Measurements from ENCODE around the gene GNB3.
A peak's percentile ranks its signal among the peaks of the same experiment; 100 is the strongest.

GNB3 gene

GRCh38 chr12:6840761-6841515 lies at the start of gene GNB3:
GNB3 (plus strand) TSS chr12:6840925; CDS start chr12:6841288, 363 bp downstream.
- DNase-seq (ENCODE audit: low read depth, low spot score) = no peak

GRCh38 chr12:6791931-6792520 lies 48.7 kb upstream of the GNB3 start:
- no peak for DNase-seq (ENCODE audit: low read depth, low spot score)

GRCh38 chr12:6792522-6793201 lies 48.1 kb upstream of the GNB3 start:
- peak; percentile 17 for DNase-seq (ENCODE audit: low read depth, low spot score)

- DNase-seq (ENCODE audit: low read depth, low spot score) = no peak
Observed at GRCh38 chr12:6795088-6795487, 45.6 kb upstream of the GNB3 start.

GRCh38 chr12:6796576-6796975 lies 44.1 kb upstream of the GNB3 start:
- DNase-seq (ENCODE audit: low read depth, low spot score) = no peak

GRCh38 chr12:6799147-6799546 lies 41.6 kb upstream of the GNB3 start:
- no peak for DNase-seq (ENCODE audit: low read depth, low spot score)

GRCh38 chr12:6807170-6807569 lies 33.6 kb upstream of the GNB3 start:
- DNase-seq (ENCODE audit: low read depth, low spot score) = no peak

- DNase-seq (ENCODE audit: low read depth, low spot score) = no peak
Observed at GRCh38 chr12:6809056-6809455, 31.7 kb upstream of the GNB3 start.

GRCh38 chr12:6810758-6811157 lies 30.0 kb upstream of the GNB3 start:
- no peak for DNase-seq (ENCODE audit: low read depth, low spot score)

GRCh38 chr12:6813363-6813762 lies 27.4 kb upstream of the GNB3 start:
- DNase-seq (ENCODE audit: low read depth, low spot score) = no peak

GRCh38 chr12:6816598-6816997 lies 24.1 kb upstream of the GNB3 start:
- DNase-seq (ENCODE audit: low read depth, low spot score) = no peak

- DNase-seq (ENCODE audit: low read depth, low spot score) = no peak
Observed at GRCh38 chr12:6817098-6817497, 23.6 kb upstream of the GNB3 start.

GRCh38 chr12:6817662-6818157 lies 23.0 kb upstream of the GNB3 start:
- no peak for DNase-seq (ENCODE audit: low read depth, low spot score)

GRCh38 chr12:6818222-6818621 lies 22.5 kb upstream of the GNB3 start:
- DNase-seq (ENCODE audit: low read depth, low spot score) = no peak

- no peak for DNase-seq (ENCODE audit: low read depth, low spot score)
Observed at GRCh38 chr12:6818645-6819044, 22.1 kb upstream of the GNB3 start.

GRCh38 chr12:6819106-6820030 lies 21.4 kb upstream of the GNB3 start:
- DNase-seq (ENCODE audit: low read depth, low spot score) = no peak

GRCh38 chr12:6820166-6820565 lies 20.6 kb upstream of the GNB3 start:
- DNase-seq (ENCODE audit: low read depth, low spot score) = no peak

GRCh38 chr12:6821591-6822425 lies 18.9 kb upstream of the GNB3 start, which contains the start of gene GPR162:
GPR162 (plus strand) TSS chr12:6821821; CDS start chr12:6823899, 2,078 bp downstream.
- DNase-seq (ENCODE audit: low read depth, low spot score) = peak; percentile 79

GRCh38 chr12:6822426-6823135 lies 18.1 kb upstream of the GNB3 start:
- DNase-seq (ENCODE audit: low read depth, low spot score) = no peak

All from astrocyte of the hippocampus (primary cell).